ENCODE measurements around the gene HOMEZ.
A peak's percentile ranks its signal among the peaks of the same experiment; 100 is the strongest.
"Not testable (repeated sequence)": the region's sequence is repeated elsewhere in the genome, so short reads cannot be mapped to it uniquely, and the experiment has no call there.

Gene HOMEZ

DNA sequence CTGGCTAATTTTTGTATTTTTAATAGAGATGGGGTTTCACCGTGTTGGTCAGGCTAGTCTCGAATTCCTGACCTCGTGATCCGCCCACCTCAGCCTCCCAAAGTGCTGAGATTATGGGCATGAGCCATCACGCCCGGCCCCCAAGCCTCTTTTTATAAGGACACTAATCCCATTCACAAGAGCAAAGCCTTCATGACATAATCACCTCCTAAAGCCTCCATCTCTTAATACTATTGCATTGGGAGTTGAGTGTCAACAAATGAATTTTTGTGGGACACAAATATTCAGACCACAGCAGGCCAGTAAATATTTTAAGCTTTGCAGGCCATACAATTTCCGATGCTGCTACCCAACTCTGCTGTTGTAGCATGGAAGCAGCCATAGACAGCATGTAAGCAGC is 37.3 kb downstream of the HOMEZ start:
- TF ChIP-seq, protein P1, sequence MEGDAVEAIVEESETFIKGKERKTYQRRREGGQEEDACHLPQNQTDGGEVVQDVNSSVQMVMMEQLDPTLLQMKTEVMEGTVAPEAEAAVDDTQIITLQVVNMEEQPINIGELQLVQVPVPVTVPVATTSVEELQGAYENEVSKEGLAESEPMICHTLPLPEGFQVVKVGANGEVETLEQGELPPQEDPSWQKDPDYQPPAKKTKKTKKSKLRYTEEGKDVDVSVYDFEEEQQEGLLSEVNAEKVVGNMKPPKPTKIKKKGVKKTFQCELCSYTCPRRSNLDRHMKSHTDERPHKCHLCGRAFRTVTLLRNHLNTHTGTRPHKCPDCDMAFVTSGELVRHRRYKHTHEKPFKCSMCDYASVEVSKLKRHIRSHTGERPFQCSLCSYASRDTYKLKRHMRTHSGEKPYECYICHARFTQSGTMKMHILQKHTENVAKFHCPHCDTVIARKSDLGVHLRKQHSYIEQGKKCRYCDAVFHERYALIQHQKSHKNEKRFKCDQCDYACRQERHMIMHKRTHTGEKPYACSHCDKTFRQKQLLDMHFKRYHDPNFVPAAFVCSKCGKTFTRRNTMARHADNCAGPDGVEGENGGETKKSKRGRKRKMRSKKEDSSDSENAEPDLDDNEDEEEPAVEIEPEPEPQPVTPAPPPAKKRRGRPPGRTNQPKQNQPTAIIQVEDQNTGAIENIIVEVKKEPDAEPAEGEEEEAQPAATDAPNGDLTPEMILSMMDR (IDR thresholded peaks at IDR 0.05; ENCODE audit: low read depth, low read length): no peak
- no peak for DNase-seq (ENCODE audit: low read depth in 2 of 2)

DNA sequence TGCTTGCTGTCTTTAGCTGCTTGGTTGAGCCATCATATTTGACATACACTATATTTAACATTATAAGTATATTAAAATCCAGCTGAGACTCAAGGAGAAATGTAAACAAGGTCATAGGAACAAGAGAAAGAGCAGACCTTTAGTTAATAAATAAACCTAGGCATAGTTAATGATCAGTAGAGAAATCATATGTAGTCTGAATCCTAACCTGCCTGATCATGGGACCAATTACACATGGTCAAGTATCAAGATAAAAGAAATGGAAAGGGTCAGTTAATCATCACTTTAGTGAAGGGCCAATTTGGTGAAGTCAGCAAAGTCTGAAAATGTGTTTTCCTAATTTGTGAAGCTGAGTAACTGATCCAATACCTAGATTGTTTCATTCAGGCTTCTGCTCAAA is 40.6 kb downstream of the HOMEZ start:
- TF ChIP-seq, protein P1 (IDR thresholded peaks at IDR 0.05; ENCODE audit: low read depth, low read length): no peak
- no peak for DNase-seq (ENCODE audit: low read depth in 2 of 2)
- H3K4me3 ChIP-seq (replicated peaks in 1 of 2; ENCODE audit: low read depth in 2 of 2, low read length in 2 of 2): no peak overlapping the region

More for the DNA sequence above, 37.3 kb downstream of the HOMEZ start:
- H3K4me3 ChIP-seq (replicated peaks in 1 of 2; ENCODE audit: low read depth in 2 of 2, low read length in 2 of 2): no peak overlapping the region

DNA sequence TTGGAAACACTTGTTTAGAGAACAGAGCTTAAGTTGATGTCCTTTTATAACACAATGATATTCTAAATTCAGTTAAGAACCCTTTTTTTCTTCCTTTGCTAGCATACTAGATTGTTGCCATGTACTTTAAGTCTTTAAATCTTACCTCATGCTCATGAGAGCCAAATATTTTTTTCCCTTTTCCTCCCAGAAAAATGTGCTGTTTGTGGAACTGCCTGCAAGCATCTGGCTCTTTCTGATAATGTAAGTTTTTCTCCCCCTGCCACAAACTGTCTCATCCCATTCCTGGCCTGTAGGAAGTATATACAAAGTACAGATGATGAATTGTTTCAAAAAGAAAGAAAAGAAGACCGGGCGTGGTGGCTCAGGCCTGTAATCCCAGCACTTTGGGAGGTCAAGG is 42.9 kb downstream of the HOMEZ start:
- no peak overlapping the region for H3K4me3 ChIP-seq (replicated peaks in 1 of 2; ENCODE audit: low read depth in 2 of 2, low read length in 2 of 2)
- TF ChIP-seq, protein P1 (IDR thresholded peaks at IDR 0.05; ENCODE audit: low read depth, low read length): no peak
- no peak for DNase-seq (ENCODE audit: low read depth in 2 of 2)

DNA sequence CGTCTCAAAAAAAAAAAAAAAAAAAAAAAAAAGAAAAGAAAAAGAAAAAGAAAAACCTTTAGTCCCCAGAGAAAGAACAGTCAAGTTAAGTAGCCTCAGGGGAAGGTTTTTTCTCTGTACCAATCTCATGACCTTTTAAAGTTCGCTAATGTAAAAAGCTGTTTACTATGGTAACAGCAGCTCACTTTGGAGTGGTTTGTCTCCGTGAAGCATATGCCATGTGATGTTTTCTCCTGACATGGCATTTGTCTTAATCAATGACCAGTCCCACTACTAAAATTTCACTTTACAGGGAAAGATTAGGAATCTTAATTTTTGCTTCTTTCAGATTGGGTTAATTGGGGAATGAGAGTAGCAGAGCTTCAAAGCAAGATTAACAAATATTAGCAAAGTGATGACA is 43.9 kb downstream of the HOMEZ start:
- DNase-seq (ENCODE audit: low read depth in 2 of 2): no peak
- TF ChIP-seq, protein P1 (IDR thresholded peaks at IDR 0.05; ENCODE audit: low read depth, low read length): no peak

DNA sequence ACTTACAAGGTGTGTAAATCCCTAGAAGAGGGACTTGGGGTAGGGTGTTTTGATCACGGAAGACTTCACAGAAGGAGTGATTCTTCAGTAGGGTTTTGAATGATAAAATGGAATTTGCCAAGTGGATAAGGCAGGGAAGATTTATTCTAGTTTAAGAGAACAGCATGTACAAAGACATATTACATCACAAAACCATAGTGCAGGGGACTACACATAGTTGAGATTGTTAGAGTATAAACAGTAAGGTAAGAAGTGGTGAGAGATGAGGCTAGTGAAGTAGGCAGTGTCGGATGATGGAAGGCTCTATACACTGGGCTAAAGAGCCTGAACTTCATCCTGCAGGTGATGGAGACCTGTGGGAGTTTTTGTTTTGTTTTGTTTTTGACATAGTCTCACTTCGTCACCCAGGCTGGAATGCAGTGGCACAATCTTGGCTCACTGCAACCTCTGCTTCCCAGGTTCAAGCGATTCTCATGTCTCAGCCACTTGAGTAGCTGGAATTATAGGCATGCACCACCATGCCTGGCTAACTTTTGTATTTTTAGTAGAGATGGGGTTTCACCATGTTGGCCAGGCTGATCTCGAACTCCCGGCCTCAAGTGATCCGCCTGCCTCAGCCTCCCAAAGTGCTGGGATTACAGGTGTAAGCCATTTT is 44.7 kb downstream of the HOMEZ start:
- H3K4me3 ChIP-seq (replicated peaks in 1 of 2; ENCODE audit: low read depth in 2 of 2, low read length in 2 of 2); DNase-seq (ENCODE audit: low read depth in 2 of 2): not testable (repeated sequence)

More for the DNA sequence above, 43.9 kb downstream of the HOMEZ start:
- H3K4me3 ChIP-seq (replicated peaks in 1 of 2; ENCODE audit: low read depth in 2 of 2, low read length in 2 of 2): no peak overlapping the region

DNA sequence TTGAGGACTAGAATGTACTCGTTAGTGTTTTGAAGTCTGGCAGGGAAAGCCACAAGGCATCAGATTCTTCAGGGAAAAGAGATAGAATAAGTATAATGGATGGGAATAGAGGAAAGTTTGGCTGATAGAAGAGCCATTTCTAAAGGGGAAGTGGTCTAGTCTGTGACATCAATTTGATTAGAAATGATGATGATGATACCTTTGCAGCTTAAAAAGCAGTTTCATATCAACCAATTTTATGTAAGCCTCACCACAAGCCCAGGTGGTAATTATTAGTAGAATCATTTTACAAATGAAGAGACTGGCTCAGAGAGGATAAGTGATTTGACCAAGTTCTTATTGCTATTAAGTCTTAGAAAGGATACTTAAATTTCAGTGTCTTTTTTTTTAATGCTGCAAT is 45.3 kb downstream of the HOMEZ start:
- TF ChIP-seq, protein P1 (IDR thresholded peaks at IDR 0.05; ENCODE audit: low read depth, low read length): no peak
- DNase-seq (ENCODE audit: low read depth in 2 of 2): no peak
- no peak overlapping the region for H3K4me3 ChIP-seq (replicated peaks in 1 of 2; ENCODE audit: low read depth in 2 of 2, low read length in 2 of 2)

DNA sequence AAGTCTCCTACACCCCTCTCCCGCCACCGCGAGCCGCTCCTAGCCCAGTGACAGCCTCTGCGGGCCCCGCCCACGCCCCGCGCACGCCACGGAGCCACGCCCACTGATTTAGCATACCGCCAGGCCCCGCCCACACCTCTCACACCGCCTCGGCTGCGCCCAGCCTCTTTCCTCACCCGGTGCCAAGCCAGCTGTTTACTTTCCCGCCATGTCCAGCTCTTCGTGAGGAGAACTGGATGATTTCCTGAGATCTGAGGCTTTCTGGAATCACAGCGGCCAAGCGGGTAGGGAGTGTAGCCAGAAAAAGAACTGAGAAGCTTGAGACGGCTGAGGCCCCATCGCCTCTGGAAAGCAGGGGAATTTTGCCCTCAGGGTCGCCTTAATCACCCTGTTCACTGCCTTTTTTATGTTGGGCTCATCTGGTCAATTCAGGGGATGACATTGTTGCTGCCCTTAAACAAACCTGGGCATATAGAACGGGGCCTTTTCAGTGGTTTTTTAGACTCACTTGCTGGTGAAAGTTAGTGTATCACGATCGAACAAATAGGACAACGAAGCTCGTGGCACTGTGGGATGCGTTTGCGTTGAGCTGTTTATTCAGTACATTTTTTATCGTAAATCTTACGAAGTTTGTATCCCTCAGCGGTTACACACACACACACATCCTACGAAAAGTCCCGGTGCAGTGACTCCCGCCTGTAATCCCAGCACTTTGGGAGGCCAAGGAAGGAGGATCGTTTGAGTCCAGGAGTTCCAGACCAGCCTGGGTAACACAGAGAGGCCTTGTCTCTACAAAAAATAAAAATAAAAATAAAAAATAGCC is 47.9 kb downstream of the HOMEZ start, which contains the start of gene RNF212B:
Gene RNF212B (plus strand): TSS at position 165 of the 823 bp plus-strand sequence. CDS start 2,410 bp downstream, outside the sequence.
- TF ChIP-seq, protein P1 (IDR thresholded peaks at IDR 0.05; ENCODE audit: low read depth, low read length): no peak
- peak; percentile 70 to 87 for DNase-seq (ENCODE audit: low read depth in 2 of 2)
- peak within 1 kb of the TSS; percentile 6 to 25 for H3K4me3 ChIP-seq (replicated peaks in 1 of 2; ENCODE audit: low read depth in 2 of 2, low read length in 2 of 2)

DNA sequence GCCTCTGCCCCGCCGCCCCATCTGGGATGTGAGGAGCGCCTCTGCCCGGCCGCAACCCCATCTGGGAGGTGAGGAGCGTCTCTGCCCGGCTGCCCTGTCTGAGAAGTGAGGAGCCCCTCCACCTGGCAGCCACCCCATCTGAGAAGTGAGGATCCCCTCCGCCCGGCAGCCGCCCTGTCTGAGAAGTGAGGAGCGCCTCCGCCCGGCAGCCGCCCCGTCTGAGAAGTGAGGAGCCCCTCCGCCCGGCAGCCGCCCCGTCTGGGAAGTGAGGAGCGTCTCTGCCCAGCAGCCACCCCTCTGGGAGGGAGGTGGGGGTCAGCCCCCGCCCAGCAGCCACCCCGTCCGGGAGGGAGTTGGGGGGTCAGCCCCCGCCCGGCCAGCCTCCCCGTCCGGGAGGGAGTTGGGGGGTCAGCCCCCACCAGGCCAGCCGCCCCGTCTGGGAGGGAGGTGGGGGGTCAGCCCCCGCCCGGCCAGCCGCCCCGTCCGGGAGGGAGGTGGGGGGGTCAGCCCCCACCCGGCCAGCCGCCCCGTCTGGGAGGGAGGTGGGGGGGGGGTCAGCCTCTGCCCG is 53.6 kb downstream of the HOMEZ start:
- H3K4me3 ChIP-seq (replicated peaks in 1 of 2; ENCODE audit: low read depth in 2 of 2, low read length in 2 of 2); DNase-seq (ENCODE audit: low read depth in 2 of 2): not testable (repeated sequence)

Data from cardiac fibroblast (primary cell).